ENCODE measurements around the gene FGF21. TPM values are rescaled to one million over a fixed set of nuclear protein-coding genes. Genes with fewer than 3 reads are reported as not detected.

FGF21 gene
- total and polyA plus RNA-seq, 10 of the 15 experiments (the other 5 are each of a cell fraction or from before 2014, with no cell fraction given), result not detected

DNA sequence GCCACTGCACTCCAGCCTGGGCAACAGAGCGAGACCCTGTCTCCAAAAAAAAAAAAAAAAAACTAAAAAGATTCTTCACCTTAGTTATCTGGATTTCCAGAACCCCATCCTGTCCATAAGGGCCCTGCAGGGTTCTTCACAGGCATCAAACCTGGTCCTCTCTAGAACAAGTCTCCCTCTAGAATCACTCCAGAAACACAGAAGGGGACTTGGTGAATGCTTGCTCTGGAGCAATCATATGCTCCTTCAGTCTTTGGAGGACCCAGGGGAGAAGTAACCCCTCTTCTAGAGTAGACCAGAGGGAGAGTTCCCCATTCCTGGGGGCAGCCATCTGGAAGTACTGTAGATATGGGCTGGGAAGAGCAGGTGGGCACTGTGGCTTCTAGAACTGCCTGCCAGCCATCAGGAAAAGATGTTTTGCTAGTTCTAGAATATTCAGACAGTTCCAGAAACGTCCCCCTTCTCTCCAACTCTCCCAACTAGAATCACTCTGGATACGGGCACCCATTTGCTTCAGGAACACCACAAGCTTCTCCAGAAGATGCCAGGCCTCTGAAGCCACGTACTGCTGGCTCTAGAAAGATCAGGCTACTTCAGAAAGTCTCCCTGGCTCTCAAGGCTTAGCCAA, 5.6 kb upstream of the FGF21 start:
- 16% methylated on average over 3 of the region's 4 CpGs for WGBS (ENCODE audit: insufficient coverage, insufficient replicate concordance, low lambda C conversion rate, missing lambda C conversion rate)
- Histone ChIP-seq H3K9ac (ENCODE audit: control insufficient read depth, insufficient read depth, low read length) (no peak overlapping the region), H3K4me2 (ENCODE audit: control insufficient read depth, insufficient read depth) (no peak overlapping the region), H3K4me3 (no peak overlapping the region), H2AFZ (ENCODE audit: control insufficient read depth, low read depth, low read length) (no peak overlapping the region), H3K36me3 (ENCODE audit: control insufficient read depth in 2 of 2, insufficient read depth in 2 of 2, low read length in 1 of 2) (no peaks in the 10 kb centered on the region), H3K4me1 (ENCODE audit: control insufficient read depth, insufficient read depth, low read length) (no peaks in the 10 kb centered on the region), H3K79me2 (ENCODE audit: control insufficient read depth, insufficient read depth, low read length) (no peaks in the 10 kb centered on the region), H3K9me3 (replicated peaks; ENCODE audit: control insufficient read depth, insufficient read depth, low read length) (peaks cover 2% of the 10 kb centered on the region; the same call in 1 of the 3 replicates), H4K20me1 (ENCODE audit: control insufficient read depth, insufficient read depth) (no peaks in the 10 kb centered on the region), H3K27me3 (replicated peaks in 1 of 2; ENCODE audit: control insufficient read depth in 2 of 2, insufficient read depth in 2 of 2, low read length in 1 of 2) (peaks cover 2 to 6% of the 10 kb centered on the region in 2 experiments; a peak in 3 of 4 replicates), H3K27ac (ENCODE audit: control insufficient read depth, insufficient read depth) (no peak overlapping the region)
- in situ Hi-C loops (cut with MboI), result no loop called here
- no peak for ATAC-seq
- intact Hi-C loops (cut with micrococcal nuclease; ENCODE audit: unreplicated experiment), result no loop called here
- BruUV-seq (replicated peaks), result no TSS peak
- no peak for DNase-seq (ENCODE audit: low read depth, low spot score)
- SMC1A ChIA-PET (ENCODE audit: uncharacterized antibody, unreplicated experiment), result no interaction called here
- TF ChIP-seq DPF2 (IDR thresholded peaks at IDR 0.05), result no peak
- TF ChIP-seq, protein P1, sequence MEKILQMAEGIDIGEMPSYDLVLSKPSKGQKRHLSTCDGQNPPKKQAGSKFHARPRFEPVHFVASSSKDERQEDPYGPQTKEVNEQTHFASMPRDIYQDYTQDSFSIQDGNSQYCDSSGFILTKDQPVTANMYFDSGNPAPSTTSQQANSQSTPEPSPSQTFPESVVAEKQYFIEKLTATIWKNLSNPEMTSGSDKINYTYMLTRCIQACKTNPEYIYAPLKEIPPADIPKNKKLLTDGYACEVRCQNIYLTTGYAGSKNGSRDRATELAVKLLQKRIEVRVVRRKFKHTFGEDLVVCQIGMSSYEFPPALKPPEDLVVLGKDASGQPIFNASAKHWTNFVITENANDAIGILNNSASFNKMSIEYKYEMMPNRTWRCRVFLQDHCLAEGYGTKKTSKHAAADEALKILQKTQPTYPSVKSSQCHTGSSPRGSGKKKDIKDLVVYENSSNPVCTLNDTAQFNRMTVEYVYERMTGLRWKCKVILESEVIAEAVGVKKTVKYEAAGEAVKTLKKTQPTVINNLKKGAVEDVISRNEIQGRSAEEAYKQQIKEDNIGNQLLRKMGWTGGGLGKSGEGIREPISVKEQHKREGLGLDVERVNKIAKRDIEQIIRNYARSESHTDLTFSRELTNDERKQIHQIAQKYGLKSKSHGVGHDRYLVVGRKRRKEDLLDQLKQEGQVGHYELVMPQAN (conservative IDR thresholded peaks at IDR 0.05), result no peak
- POLR2A ChIA-PET, result no interaction called here
- no peak for FAIRE-seq
- RAD21 ChIA-PET (ENCODE audit: unreplicated experiment), result no interaction called here
- CTCF ChIA-PET, result no interaction called here

DNA sequence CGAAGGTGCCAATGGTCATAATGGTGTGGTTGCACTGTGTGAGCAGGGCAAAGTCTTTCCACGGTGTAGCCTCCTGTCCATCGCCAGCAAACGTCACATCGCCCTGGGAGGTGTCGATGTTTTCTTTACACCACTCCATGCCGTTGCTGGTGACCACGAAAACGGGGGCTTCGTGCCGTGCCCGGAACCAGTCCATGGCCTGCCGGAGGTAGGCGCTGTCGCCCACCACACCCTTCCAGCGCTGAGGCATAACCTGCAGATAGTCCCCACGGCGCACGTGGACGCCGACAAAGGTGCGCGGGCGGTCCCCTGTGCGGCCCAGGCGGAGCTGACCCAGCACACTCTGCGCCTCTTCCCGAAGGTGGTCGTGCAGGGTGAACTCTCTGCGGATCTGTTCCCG, 5.0 kb upstream of the FGF21 start:
- ChIA-PET RAD21 (ENCODE audit: unreplicated experiment) (no interaction called here), CTCF (no interaction called here), SMC1A (ENCODE audit: uncharacterized antibody, unreplicated experiment) (no interaction called here), POLR2A (no interaction called here)
- no peak overlapping the region for H3K9ac ChIP-seq (ENCODE audit: control insufficient read depth, insufficient read depth, low read length)
- in situ Hi-C loops (cut with MboI) (no loop called here), intact Hi-C loops (cut with micrococcal nuclease; ENCODE audit: unreplicated experiment) (no loop called here)
- H3K4me2 ChIP-seq (ENCODE audit: control insufficient read depth, insufficient read depth), result no peak overlapping the region
- H3K4me1 ChIP-seq (ENCODE audit: control insufficient read depth, insufficient read depth, low read length), result no peaks in the 10 kb centered on the region
- 65% methylated on average over 28 of the region's 31 CpGs for WGBS (ENCODE audit: insufficient coverage, insufficient replicate concordance, low lambda C conversion rate, missing lambda C conversion rate)
- no peak for FAIRE-seq
- peaks cover 2 to 6% of the 10 kb centered on the region in 2 experiments; a peak in 3 of 4 replicates for H3K27me3 ChIP-seq (replicated peaks in 1 of 2; ENCODE audit: control insufficient read depth in 2 of 2, insufficient read depth in 2 of 2, low read length in 1 of 2)
- no peaks in the 10 kb centered on the region for H4K20me1 ChIP-seq (ENCODE audit: control insufficient read depth, insufficient read depth)
- BruUV-seq (replicated peaks), result no TSS peak
- H2AFZ ChIP-seq (ENCODE audit: control insufficient read depth, low read depth, low read length), result no peak overlapping the region
- no peaks in the 10 kb centered on the region for H3K79me2 ChIP-seq (ENCODE audit: control insufficient read depth, insufficient read depth, low read length)
- no peak overlapping the region for H3K27ac ChIP-seq (ENCODE audit: control insufficient read depth, insufficient read depth)
- H3K4me3 ChIP-seq, result no peak overlapping the region
- no peak for DNase-seq (ENCODE audit: low read depth, low spot score)
- H3K36me3 ChIP-seq (ENCODE audit: control insufficient read depth in 2 of 2, insufficient read depth in 2 of 2, low read length in 1 of 2), result no peaks in the 10 kb centered on the region
- ATAC-seq, result no peak
- H3K9me3 ChIP-seq (replicated peaks; ENCODE audit: control insufficient read depth, insufficient read depth, low read length), result peaks cover 2% of the 10 kb centered on the region; the same call in 1 of the 3 replicates
- no peak for TF ChIP-seq SREBF2 (IDR thresholded peaks at IDR 0.05; ENCODE audit: low read length)
- no peak for TF ChIP-seq SMAD5 (IDR thresholded peaks at IDR 0.05; ENCODE audit: low read depth)
- no peak for TF ChIP-seq NBN (IDR thresholded peaks at IDR 0.05)
- no peak for TF ChIP-seq CHD4 (IDR thresholded peaks at IDR 0.05)
- TF ChIP-seq KAT2A (conservative IDR thresholded peaks at IDR 0.05; ENCODE audit: control insufficient read depth, low read depth, low read length), result no peak
- no peak for TF ChIP-seq E2F4 (IDR thresholded peaks at IDR 0.05; ENCODE audit: low read depth, low read length)
- TF ChIP-seq NFYA (IDR thresholded peaks at IDR 0.05; ENCODE audit: borderline replicate concordance, low read depth, low read length), result no peak
- no peak for TF ChIP-seq E4F1 (IDR thresholded peaks at IDR 0.05; ENCODE audit: borderline replicate concordance, partially characterized antibody)

Data from GM12878 (cell line).